HG02885 (cell line): ENCODE results near the gene MRPL52.
"Not testable (repeated sequence)": the region's sequence is repeated elsewhere in the genome, so short reads cannot be mapped to it uniquely, and the experiment has no call there.

Experiments used
- ATAC-seq: cut with Tn5 transposase; IDR thresholded peaks from one replicate; pipeline ENCODE4 v1.9.1; 2021; ENCODE audit warnings: mild to moderate bottlenecking; ENCODE audit not compliant: unreplicated experiment, poor library complexity

Gene MRPL52

DNA sequence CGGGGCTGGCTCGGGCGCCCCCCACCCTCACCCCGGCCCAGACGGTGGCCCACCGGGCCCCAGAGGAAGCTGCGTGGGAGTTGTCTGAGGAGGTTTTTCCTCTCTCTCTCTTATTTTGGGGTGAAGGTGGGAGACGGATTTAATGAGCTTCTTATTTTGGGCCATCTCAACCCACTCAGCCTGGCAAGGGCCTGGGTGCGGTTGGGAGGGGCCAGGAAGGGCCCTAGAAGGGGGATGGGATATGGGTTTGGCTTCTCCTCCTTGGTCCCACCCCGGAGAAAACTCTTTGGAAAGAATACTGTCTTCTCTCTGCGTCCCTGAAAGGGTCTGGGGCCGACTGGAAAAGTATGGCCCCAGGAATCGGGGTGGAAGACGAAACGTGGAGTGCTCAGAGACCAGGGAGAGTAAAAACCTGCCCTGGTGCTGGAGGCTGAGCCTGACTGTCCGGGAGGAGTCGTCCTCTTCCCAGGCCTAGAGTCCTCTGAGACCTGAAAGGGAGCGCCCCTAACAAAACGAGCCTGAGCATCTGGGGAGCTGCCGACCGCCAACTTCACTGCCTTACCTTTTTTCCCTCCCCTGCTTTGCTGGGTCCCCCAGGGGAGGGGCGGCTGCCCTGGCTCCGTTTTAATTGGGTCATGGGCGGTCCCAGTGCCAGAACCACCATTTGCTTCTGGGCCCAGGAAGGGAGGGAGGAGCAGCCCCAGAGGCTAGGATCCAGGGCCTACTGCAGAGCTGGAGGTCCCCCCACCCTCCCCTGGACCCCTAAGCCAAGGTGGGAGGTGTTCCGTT, 8.3 kb downstream of the MRPL52 start:
- ATAC-seq: no peak

DNA sequence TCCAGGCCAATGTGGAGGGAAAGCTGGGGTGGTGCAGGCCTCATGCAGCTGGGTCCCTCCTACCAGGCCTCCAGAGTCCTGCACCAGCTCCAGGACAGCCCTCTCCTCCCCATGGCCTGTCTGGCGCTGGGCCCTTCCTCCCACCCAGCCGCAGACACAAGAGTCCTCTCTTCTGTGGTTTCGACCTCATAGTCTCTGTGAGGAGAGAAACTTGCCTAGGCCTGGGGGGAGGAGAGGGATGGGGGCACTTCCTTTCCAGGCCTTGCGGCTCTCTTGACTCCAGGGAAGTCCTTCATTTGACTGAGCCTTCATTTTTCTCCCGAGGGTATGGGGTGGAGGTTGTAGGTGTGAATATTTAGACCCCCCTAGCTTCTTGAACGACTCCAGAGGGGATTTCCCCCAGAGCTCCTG, 8.9 kb downstream of the MRPL52 start:
- peak; percentile 57 for ATAC-seq

DNA sequence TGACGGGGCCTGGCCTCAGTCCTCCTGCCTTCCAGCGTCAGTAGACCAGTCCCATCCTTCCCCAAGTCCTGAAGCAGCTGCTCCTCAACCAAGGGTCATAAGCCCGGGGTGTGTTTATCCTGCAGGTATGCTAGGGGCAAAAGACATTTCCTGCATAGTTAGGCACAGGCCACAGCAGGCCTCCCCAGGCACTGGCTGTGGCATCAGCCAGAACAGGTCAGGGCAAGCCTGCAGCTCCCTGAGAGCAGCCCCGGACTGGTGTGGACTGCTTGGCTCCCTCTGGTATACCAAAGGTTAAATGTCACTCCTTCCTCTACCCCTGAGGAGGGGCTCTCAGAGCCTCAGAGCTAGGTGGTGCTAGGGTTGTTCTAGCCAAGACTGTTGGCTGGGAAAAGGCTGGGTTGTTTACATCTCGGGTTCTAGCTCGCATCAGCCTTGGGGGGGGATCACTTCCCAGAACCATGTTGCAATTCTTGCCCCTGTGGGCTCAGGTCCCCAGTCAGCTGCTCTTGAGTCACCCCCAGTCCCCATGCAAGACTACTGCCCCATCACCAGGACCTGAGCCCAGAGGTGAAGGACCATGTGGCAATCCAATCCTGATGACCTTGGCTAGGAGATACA, 9.6 kb downstream of the MRPL52 start:
- ATAC-seq: no peak

DNA sequence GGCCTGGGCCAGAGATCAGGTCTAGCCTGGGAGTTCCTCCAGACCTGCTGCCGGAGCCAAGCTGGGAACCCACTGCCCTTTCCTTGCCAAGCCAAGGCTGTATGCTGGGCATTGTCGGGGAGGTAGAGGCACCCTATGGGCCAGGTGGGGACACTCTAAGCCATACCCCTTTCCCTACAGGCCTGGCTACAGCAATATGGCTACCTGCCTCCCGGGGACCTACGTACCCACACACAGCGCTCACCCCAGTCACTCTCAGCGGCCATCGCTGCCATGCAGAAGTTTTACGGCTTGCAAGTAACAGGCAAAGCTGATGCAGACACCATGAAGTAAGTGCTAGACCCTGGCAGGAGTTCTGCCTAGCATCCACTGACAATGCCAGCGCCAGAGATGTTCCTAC, 11.6 kb downstream of the MRPL52 start:
- no peak for ATAC-seq

DNA sequence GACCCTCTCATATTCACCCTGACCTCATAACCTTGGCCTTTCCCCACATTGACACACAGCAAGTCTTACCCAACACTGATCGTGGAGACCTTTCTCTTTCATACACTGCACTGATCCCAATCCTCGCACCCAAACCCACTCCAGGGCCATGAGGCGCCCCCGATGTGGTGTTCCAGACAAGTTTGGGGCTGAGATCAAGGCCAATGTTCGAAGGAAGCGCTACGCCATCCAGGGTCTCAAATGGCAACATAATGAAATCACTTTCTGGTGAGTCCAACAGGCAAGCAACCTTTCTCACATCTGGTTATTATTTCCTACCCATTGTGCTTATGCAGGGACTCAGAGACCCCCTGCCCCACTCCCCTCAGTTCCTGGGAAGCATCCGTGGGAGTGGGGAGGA, 12.1 kb downstream of the MRPL52 start:
- no peak for ATAC-seq

DNA sequence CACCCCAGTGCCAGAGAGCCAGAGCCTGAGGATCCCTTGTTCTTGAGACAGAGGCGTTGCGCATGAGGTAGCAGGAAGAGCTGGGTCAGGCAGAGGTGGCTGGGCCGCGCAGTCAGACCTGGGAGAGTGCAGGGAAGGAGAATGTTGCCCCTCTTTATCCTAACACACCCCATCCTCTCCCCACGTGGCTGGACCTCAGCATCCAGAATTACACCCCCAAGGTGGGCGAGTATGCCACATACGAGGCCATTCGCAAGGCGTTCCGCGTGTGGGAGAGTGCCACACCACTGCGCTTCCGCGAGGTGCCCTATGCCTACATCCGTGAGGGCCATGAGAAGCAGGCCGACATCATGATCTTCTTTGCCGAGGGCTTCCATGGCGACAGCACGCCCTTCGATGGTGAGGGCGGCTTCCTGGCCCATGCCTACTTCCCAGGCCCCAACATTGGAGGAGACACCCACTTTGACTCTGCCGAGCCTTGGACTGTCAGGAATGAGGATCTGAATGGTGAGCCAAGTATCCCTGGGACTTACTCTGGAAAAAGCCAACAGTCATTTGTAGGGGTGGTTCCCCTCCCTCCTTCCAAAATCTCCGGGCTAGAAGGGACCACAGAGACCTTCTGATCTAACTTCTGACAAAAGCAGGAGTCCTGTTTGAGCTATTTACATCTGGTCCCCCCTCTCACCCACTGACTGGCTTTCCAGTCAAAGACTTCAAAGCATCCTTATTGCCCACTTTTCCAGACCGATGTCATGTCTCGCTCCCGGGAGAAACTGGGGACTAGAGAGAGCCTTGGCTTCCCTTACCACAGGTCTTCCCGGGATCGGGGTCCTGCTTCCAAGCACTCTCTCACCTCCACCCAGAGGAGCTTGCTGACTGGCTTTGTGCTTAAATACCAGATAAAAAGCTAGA, 12.8 kb downstream of the MRPL52 start:
- ATAC-seq: no peak

DNA sequence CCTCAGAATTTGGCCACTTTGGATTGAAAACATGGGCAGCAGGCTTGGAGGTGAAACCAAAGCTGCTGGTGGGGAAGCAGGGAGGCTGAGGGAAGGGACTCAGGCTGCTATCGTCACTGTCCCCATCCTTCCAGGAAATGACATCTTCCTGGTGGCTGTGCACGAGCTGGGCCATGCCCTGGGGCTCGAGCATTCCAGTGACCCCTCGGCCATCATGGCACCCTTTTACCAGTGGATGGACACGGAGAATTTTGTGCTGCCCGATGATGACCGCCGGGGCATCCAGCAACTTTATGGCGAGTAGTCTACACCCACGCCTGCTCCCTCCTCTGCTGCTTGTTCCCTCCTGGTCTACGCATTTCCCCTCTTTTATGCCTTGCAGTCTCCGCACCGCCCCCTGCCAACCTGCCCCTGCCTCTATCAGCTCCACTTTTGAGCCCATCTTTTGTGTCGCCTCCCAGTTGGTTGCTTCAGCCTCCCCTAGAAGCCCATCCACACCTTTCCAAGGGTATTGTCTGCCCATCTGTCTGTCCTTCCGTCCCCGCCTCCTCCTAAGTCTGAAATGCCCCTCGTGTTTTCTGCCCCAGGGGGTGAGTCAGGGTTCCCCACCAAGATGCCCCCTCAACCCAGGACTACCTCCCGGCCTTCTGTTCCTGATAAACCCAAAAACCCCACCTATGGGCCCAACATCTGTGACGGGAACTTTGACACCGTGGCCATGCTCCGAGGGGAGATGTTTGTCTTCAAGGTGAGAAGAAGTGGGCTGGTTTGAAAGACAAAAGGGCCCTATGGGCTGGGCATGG, 13.6 kb downstream of the MRPL52 start:
- ATAC-seq: no peak

DNA sequence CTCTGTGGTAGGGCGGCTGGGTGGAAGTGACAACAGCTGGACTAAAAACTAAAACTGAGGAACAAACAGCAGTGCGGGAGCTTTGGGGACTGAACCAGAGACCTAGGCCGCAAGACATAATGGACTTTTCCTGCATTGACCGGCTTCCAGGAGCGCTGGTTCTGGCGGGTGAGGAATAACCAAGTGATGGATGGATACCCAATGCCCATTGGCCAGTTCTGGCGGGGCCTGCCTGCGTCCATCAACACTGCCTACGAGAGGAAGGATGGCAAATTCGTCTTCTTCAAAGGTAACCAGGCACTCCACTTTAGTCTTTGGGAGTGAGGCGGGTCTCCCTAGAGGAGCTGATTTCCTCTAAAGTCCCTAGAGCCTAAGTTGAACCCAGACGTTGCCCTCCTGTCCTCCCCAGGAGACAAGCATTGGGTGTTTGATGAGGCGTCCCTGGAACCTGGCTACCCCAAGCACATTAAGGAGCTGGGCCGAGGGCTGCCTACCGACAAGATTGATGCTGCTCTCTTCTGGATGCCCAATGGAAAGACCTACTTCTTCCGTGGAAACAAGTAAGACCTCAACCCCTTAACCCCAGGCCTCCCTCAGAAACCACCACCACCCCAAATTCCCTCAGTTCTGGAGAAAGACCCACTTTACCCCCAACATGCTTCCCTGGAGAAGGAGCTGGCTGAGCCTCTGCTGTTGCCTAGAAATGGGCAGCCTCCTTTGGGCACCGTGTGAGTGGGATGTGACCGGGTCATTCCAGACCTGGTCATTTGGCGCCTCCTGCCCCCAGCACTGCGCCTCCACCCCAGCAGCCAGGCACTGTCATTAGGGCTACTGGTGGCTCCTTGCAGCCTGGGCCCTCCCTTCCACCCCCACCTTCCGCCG, 14.8 kb downstream of the MRPL52 start:
- ATAC-seq: no peak

DNA sequence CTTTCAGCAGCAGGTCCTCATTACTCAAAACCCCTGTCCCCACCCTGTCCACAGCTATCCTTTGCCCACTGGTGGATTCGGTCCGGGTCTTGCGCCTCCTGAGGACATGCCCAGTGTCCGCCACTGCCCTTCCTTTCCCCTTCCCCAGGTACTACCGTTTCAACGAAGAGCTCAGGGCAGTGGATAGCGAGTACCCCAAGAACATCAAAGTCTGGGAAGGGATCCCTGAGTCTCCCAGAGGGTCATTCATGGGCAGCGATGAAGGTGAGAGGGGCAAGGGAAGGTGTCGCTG, 15.4 kb downstream of the MRPL52 start:
- ATAC-seq: no peak

DNA sequence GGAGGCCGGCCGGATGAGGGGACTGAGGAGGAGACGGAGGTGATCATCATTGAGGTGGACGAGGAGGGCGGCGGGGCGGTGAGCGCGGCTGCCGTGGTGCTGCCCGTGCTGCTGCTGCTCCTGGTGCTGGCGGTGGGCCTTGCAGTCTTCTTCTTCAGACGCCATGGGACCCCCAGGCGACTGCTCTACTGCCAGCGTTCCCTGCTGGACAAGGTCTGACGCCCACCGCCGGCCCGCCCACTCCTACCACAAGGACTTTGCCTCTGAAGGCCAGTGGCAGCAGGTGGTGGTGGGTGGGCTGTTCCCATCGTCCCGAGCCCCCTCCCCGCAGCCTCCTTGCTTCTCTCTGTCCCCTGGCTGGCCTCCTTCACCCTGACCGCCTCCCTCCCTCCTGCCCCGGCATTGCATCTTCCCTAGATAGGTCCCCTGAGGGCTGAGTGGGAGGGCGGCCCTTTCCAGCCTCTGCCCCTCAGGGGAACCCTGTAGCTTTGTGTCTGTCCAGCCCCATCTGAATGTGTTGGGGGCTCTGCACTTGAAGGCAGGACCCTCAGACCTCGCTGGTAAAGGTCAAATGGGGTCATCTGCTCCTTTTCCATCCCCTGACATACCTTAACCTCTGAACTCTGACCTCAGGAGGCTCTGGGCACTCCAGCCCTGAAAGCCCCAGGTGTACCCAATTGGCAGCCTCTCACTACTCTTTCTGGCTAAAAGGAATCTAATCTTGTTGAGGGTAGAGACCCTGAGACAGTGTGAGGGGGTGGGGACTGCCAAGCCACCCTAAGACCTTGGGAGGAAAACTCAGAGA, 16.3 kb downstream of the MRPL52 start:
- ATAC-seq: no peak

DNA sequence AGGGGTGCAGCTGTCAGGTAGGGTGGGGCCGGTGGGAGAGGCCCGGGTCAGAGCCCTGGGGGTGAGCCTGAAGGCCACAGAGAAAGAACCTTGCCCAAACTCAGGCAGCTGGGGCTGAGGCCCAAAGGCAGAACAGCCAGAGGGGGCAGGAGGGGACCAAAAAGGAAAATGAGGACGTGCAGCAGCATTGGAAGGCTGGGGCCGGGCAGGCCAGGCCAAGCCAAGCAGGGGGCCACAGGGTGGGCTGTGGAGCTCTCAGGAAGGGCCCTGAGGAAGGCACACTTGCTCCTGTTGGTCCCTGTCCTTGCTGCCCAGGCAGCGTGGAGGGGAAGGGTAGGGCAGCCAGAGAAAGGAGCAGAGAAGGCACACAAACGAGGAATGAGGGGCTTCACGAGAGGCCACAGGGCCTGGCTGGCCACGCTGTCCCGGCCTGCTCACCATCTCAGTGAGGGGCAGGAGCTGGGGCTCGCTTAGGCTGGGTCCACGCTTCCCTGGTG, 17.2 kb downstream of the MRPL52 start:
- ATAC-seq: no peak

DNA sequence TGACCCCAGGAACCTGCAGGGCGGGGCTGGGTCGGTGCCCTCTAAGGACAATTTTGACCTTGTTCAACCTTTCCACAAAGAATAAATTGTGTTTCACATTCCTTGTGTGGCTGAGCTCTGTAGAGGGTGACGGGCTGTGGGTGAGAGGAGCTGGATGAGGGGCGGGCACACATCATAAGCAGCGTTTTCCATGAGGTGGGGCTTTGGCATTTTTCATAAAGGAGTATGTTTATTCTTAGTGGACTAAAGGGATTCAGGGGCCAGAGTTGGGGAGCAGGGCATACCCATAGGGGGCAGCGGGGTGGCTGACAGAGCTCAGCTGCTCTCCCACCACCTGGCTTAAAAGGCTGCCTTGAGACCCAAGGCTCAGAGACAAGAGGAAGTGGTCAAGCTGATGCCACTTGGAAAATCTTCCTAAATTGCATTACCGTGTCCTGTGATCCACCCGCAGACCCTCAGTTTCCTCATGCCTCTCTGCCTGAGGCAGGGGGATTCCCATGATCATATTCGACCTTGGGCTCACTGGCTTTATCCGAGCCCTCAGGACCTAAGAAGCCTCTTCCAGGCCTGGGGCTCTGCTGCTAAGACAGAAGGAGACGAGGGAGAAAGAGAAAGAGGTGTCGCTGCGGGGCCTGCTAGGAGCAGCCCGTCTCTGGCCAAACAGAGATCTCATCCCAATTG, 18.1 kb downstream of the MRPL52 start:
- no peak for ATAC-seq

DNA sequence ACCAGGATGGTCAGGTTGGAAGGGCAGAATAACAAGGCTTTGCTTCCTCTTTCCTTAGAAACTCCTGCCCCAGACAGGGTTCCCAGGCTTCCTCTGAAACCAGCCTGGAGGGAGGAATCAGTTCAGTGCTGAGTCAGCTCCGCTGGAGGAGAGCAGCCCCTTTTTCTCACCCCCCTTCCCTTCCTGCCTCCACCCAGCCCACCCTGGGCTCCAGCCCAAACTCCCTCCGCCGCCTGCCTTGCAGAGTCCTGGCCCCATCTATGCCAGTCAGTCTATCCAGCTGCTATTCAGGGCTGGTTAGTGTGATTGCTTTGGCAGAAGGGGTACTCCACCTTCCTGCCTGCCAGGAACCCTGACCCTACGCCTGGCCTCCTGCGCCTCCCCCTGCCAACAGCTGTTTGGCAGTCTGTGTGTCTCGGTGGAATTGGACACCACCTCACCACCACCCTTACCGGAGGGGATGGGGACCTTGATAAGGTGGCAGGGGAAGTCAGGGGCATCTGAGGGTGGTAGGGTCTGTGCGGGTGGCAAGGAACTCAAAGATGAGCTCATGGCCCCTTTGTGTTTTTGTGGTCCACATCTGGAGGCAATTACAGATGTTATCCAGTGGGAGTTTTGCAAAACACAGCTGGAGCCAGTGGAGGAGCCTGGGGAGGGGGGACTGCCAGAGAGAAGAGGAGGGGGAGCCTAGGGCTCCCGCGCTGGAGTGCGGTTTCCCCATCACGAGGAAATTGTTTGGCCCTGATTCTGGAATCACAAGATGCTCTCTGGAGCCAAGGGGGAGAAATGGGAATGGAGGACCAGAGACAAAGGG, 18.9 kb downstream of the MRPL52 start:
- no peak for ATAC-seq

DNA sequence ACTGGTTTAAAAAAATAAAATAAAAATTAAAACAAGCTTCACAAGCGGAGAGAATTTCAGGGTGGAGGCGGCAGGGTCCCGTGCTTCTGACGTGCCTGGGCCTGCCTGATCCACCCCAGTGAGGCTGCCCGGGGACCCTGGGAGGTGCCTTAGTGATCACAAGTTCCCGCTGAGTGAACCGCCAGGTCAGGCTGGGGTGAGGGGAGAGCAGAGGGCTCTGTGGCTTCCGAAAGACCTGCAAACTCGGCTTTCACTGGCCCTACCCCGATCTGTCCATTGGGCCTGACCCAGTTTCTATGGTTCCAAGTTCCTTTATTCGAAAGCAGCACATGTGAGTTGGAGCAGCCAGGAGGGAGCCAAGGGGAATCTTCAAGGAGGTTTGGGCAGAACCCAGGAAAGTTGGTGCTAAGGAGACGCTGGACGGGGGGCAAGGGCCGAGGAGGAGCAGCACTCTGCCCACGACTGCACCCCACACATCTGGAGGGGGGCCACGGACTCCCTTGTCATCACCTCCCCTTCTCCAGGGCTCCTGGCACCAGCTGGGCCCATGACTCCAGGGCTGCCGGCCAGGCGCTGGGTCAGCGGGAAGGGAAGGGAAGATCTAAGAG, 19.6 kb downstream of the MRPL52 start:
- ATAC-seq: no peak

DNA sequence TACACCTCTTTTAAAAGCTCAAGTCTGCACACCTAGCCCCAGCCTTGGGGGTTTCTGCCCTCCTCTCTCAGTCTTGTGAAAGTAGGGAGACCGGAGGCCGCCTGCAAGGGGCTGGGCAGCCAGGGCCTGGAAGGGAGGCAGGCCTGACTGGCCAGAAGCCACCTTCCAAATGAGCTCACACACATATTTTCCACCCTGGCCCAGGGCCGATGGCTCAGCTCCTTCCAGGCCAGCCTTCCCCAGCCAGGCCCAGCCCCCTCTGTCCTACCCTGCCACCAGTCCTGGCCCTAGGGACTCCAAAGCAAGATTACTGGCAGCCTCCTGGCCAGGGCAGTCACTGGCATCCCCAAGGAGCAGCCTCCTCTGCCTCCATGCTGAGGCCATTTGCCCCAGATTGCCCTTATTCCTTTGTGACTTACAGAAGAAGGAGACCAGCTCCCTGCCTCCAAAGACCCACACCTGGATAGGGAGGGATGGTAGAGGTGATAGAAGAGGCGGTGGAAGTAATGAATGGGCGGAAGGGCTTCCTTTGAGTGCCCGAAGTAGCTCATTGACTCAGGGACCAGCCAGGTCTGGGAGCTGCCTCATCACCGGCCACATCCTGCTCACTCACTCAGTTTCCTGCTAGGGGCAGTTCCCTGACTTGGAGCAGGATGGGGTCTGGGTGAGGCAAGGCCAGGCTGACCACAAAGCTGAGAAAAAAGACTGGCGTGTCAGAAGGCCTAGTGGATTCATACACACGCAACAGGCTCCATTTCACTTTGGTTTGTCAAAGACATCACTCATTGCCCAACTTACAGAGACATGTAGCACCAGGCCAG, 21.5 kb downstream of the MRPL52 start:
- ATAC-seq: no peak

DNA sequence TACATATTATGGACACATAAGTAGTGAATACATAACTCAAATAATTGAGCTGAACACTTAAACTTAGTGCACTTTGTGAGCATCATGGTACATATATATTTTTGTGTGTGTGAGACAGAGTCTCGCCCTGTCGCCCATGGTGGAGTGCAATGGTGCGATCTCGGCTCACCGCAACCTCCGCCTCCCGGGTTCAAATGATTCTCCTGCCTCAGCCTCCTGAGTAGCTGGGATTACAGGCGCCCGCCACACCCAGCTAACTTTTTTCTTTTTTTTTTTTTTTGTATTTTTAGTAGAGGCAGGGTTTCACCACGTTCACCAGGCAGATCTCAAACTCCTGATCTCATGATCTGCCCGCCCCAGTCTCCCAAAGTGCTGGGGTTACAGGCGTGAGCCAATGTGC, 22.5 kb downstream of the MRPL52 start:
- not testable (repeated sequence) for ATAC-seq
